CD14-positive monocyte (primary cell): ENCODE measurements around the gene DPF3. TPM values are rescaled to one million over a fixed set of nuclear protein-coding genes. Genes with fewer than 3 reads are reported as not detected.

ENCODE experiments used
- DNase-seq, 3 donors: peaks; one replicate each; pipeline ENCODE4 v3.0.0-alpha.2; 2011 to 2022
- H2AFZ ChIP-seq: 2 replicates; pipeline ENCODE4 v1.6.0; 2012; ENCODE audit warnings: mild to moderate bottlenecking, low read depth, low read length, inconsistent platforms; ENCODE audit not compliant: insufficient read depth, poor library complexity, severe bottlenecking
- H3K27ac ChIP-seq, 2 donors: 1 replicate in 1 of 2; 2 replicates in 1 of 2; pipeline ENCODE4 v1.5.1; 2012 to 2013; ENCODE audit warnings: low read length in 2 of 2, control low read depth in 1 of 2, inconsistent platforms in 1 of 2, low read depth in 1 of 2, mild to moderate bottlenecking in 1 of 2
- H3K27me3 ChIP-seq, 2 donors: one replicate each; pipeline versions ENCODE4 v1.6.0 to v1.6.1; 2011 to 2013; ENCODE audit warnings: low read length in 2 of 2; ENCODE audit not compliant: control insufficient read depth in 2 of 2, insufficient read depth in 2 of 2
- H3K36me3 ChIP-seq, 2 donors: replicated peaks in 1 of 2; 1 replicate in 1 of 2; 2 replicates in 1 of 2; pipeline versions ENCODE4 v1.5.1 to v1.6.1; 2012 to 2013; ENCODE audit warnings: low read length in 2 of 2, control low read depth in 1 of 2, inconsistent platforms in 1 of 2, mild to moderate bottlenecking in 1 of 2; ENCODE audit not compliant: insufficient read depth in 2 of 2, control insufficient read depth in 1 of 2
- H3K4me1 ChIP-seq, 2 donors: 1 replicate in 1 of 2; 2 replicates in 1 of 2; pipeline versions ENCODE4 v1.5.1 to v1.6.1; 2012 to 2013; ENCODE audit warnings: low read length in 2 of 2, control low read depth in 1 of 2, inconsistent platforms in 1 of 2, mild to moderate bottlenecking in 1 of 2, moderate library complexity in 1 of 2; ENCODE audit not compliant: insufficient read depth in 2 of 2, control insufficient read depth in 1 of 2
- H3K4me2 ChIP-seq: replicated peaks from 2 replicates; pipeline ENCODE3; 2012; ENCODE audit warnings: low read length, moderate library complexity, mild to moderate bottlenecking; ENCODE audit not compliant: poor library complexity, severe bottlenecking; ENCODE audit errors: extremely low read depth
- H3K4me3 ChIP-seq, 3 experiments: fragments of 200-600 bp in 1 of 3; sonication (generic) in 1 of 3; replicated peaks in 1 of 3; 1 replicate in 2 of 3; 2 replicates in 1 of 3; pipeline ENCODE4 v1.5.1; 2011 to 2013; ENCODE audit warnings: low read length in 3 of 3, mild to moderate bottlenecking in 3 of 3, control low read depth in 2 of 3, low read depth in 2 of 3, inconsistent platforms in 1 of 3, moderate library complexity in 1 of 3
- H3K79me2 ChIP-seq: 2 replicates; pipeline ENCODE4 v1.6.0; 2012; ENCODE audit warnings: mild to moderate bottlenecking, control low read depth, inconsistent platforms, low read length, moderate library complexity; ENCODE audit not compliant: insufficient read depth
- H3K9ac ChIP-seq: 2 replicates; pipeline ENCODE4 v1.6.0; 2017; ENCODE audit warnings: low read length, mild to moderate bottlenecking; ENCODE audit not compliant: insufficient read depth, poor library complexity, severe bottlenecking
- H3K9me3 ChIP-seq, 2 donors: replicated peaks in 1 of 2; 1 replicate in 1 of 2; 2 replicates in 1 of 2; pipeline versions ENCODE4 v1.5.1 to v1.6.1; 2012 to 2013; ENCODE audit warnings: low read length in 2 of 2, control low read depth in 1 of 2; ENCODE audit not compliant: control insufficient read depth in 1 of 2, insufficient read depth in 1 of 2
- H4K20me1 ChIP-seq: 2 replicates; pipeline ENCODE4 v1.6.0; 2012; ENCODE audit warnings: mild to moderate bottlenecking, low read length, control low read depth, moderate library complexity; ENCODE audit not compliant: insufficient read depth
- H3K27ac Mint-ChIP-seq, 7 donors: one replicate each; pipeline ENCODE4 v1.8.0; 2020; ENCODE audit warnings: mild to moderate bottlenecking in 7 of 7, mixed read lengths in 7 of 7, moderate library complexity in 6 of 7, inconsistent platforms in 2 of 7
- H3K27me3 Mint-ChIP-seq, 3 donors: one replicate each; pipeline ENCODE4 v1.8.0; 2021 to 2022; ENCODE audit warnings: low read depth in 3 of 3, mild to moderate bottlenecking in 3 of 3, mixed read lengths in 3 of 3, moderate library complexity in 3 of 3, inconsistent platforms in 1 of 3
- H3K36me3 Mint-ChIP-seq, 2 donors: one replicate each; pipeline ENCODE4 v1.8.0; 2020; ENCODE audit warnings: mixed read lengths in 2 of 2, inconsistent platforms in 1 of 2, mild to moderate bottlenecking in 1 of 2
- H3K4me1 Mint-ChIP-seq: one replicate; pipeline ENCODE4 v1.8.0; 2020; ENCODE audit warnings: mild to moderate bottlenecking, mixed read lengths
- H3K4me3 Mint-ChIP-seq, 2 donors: one replicate each; pipeline ENCODE4 v1.8.0; 2020; ENCODE audit warnings: mild to moderate bottlenecking in 2 of 2, mixed read lengths in 2 of 2, moderate library complexity in 1 of 2
- H3K9me3 Mint-ChIP-seq, 7 donors: one replicate each; pipeline ENCODE4 v1.8.0; 2020 to 2022; ENCODE audit warnings: mixed read lengths in 7 of 7, mild to moderate bottlenecking in 6 of 7, moderate library complexity in 6 of 7, inconsistent platforms in 2 of 7
- CTCF ChIP-seq: fragments of 200-600 bp; IDR thresholded peaks from one replicate; pipeline ENCODE4 v1.8.0; 2022; ENCODE audit warnings: antibody characterized with exemption, mild to moderate bottlenecking
- WGBS: methylation state at CpG from one replicate; pipeline ENCODE4 v1.1.5; 2013; ENCODE audit warnings: missing lambda C conversion rate; ENCODE audit not compliant: insufficient coverage; 5-methylcytosine and 5-hydroxymethylcytosine counted together
- intact Hi-C, 2 donors: fragments of 100-400 bp; cut with micrococcal nuclease; formaldehyde crosslinking; loops; one replicate each; pipeline versions ENCODE4 v1.15.0 to v1.15.1; 2023
- polyA plus RNA-seq, 3 donors: library from polyadenylated mRNA; depleted of rRNA in 1 of 3; unstranded in 2 of 3; stranded (reverse) in 1 of 3; fragments of 300-500 nt in 2 of 3; fragments of >200 nt in 1 of 3; fragmentation: Illumina TruSeq in 2 of 3; gene quantifications; 1 replicate in 2 of 3; 2 replicates in 1 of 3; pipeline ENCODE4 v1.2.3, GENCODE V29; 2012 to 2021

Gene DPF3
- polyA plus RNA-seq, 3 donors: 0.33 to 0.39 TPM; not detected in 1

GRCh38 chr14:72640911-72641485, 252.9 kb downstream of the DPF3 start:
- Histone ChIP-seq H3K79me2 (no peaks in the 10 kb centered on the region), H3K4me1 (no peaks in the 10 kb centered on the region), H3K36me3 (no peaks in the 10 kb centered on the region), H3K27me3 (no peaks in the 10 kb centered on the region), H3K27ac (no peak overlapping the region), H3K9ac (no peak overlapping the region), H3K9me3 (peaks cover 6 to 7% of the 10 kb centered on the region in 2 donors), H3K4me3 (no peak overlapping the region), H2AFZ (no peak overlapping the region), H3K4me2 (no peak overlapping the region), H4K20me1 (no peaks in the 10 kb centered on the region)
- 85% methylated on average over 8 of the region's 8 CpGs for WGBS
- no peak for TF ChIP-seq CTCF
- Mint-ChIP-seq H3K36me3 (no peaks in the 10 kb centered on the region), H3K4me3 (no peak overlapping the region), H3K27me3 (peaks cover 10 to 13% (median 12%) of the 10 kb centered on the region in 3 donors), H3K27ac (no peak overlapping the region), H3K9me3 (peaks cover 7 to 29% (median 11%) of the 10 kb centered on the region in 7 donors), H3K4me1 (no peaks in the 10 kb centered on the region)
- DNase-seq: no peak
- intact Hi-C loops: no loop called here

- H3K4me2 ChIP-seq: no peak overlapping the region
- Mint-ChIP-seq H3K4me1 (no peaks in the 10 kb centered on the region), H3K4me3 (no peak overlapping the region), H3K36me3 (no peaks in the 10 kb centered on the region), H3K27ac (no peak overlapping the region), H3K9me3 (peaks cover 7 to 31% (median 10%) of the 10 kb centered on the region in 7 donors), H3K27me3 (peaks cover 4 to 12% (median 11%) of the 10 kb centered on the region in 3 donors)
- DNase-seq: no peak
- intact Hi-C loops: no loop called here
- H3K27me3 ChIP-seq: no peaks in the 10 kb centered on the region
- H2AFZ ChIP-seq: no peak overlapping the region
- no peak overlapping the region for H3K9ac ChIP-seq
- H4K20me1 ChIP-seq: no peaks in the 10 kb centered on the region
- peaks cover 6 to 7% of the 10 kb centered on the region in 2 donors for H3K9me3 ChIP-seq
- no peaks in the 10 kb centered on the region for H3K4me1 ChIP-seq
- no peaks in the 10 kb centered on the region for H3K79me2 ChIP-seq
- H3K27ac ChIP-seq: no peak overlapping the region
- H3K4me3 ChIP-seq: no peak overlapping the region
- no peak for TF ChIP-seq CTCF
- 87% methylated on average over 3 of the region's 3 CpGs for WGBS
- no peaks in the 10 kb centered on the region for H3K36me3 ChIP-seq
These were observed 255.9 kb downstream of the DPF3 start for GRCh38 chr14:72638021-72638420.
